Large intestine (tissue), 3 donors: ENCODE data around the gene MYCL. TPM values are rescaled to one million over a fixed set of nuclear protein-coding genes. Genes with fewer than 3 reads are reported as not detected.
A peak's percentile ranks its signal among the peaks of the same experiment; 100 is the strongest.

ENCODE experiments used
- DNase-seq, 2 donors: peaks; one replicate each; pipeline versions ENCODE4 v3.0.0 to v3.0.0-alpha.2; 2013
- H3K27ac ChIP-seq: one replicate; pipeline ENCODE4 v1.5.1; 2013; ENCODE audit warnings: low read length
- H3K27me3 ChIP-seq: 2 replicates; pipeline ENCODE4 v1.6.1; 2013; ENCODE audit warnings: low read length; ENCODE audit not compliant: control insufficient read depth, insufficient read depth
- H3K36me3 ChIP-seq: 2 replicates; pipeline ENCODE4 v1.6.1; 2013; ENCODE audit warnings: low read length; ENCODE audit not compliant: control insufficient read depth, insufficient read depth
- H3K4me1 ChIP-seq: one replicate; pipeline ENCODE4 v1.6.1; 2013; ENCODE audit warnings: low read length; ENCODE audit not compliant: control insufficient read depth, insufficient read depth
- H3K4me3 ChIP-seq: one replicate; pipeline ENCODE4 v1.5.1; 2013; ENCODE audit warnings: low read length
- H3K9me3 ChIP-seq: one replicate; pipeline ENCODE4 v1.6.1; 2013; ENCODE audit warnings: mild to moderate bottlenecking, low read depth, low read length, moderate library complexity; ENCODE audit not compliant: control insufficient read depth
- WGBS: methylation state at CpG from one replicate; pipeline ENCODE4 v1.1.5; 2013; ENCODE audit warnings: low lambda C conversion rate; ENCODE audit not compliant: insufficient coverage; 5-methylcytosine and 5-hydroxymethylcytosine counted together
- polyA plus RNA-seq: library from polyadenylated mRNA; unstranded; fragments of 120-200 nt; gene quantifications from one replicate; pipeline ENCODE4 v1.2.1, GENCODE V29; 2013

MYCL gene
- polyA plus RNA-seq, 1 donor, result 8.5 TPM

DNA sequence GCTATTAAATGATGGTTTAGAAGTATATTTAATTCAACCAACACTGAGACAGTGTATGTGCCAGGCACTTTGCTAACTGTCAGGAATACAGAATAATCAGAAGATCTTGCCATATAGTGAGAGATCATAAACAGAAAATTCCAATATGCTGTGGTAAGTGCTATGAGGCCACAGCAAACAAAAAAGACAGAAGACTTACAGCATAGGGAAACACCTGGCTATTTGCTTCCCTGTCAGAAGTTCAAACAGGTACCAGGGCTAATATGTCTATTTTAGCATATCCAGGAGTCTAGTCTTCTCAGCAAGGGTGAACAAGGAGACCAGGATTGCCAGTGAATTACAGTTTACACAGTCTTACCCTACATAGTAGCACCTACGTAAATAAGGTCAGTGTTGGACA lies 48.8 kb downstream of the MYCL start:
- WGBS, result 40% methylated on average over 1 of the region's 1 CpG
- Histone ChIP-seq H3K36me3 (peaks cover 10% of the 10 kb centered on the region), H3K4me3 (no peak overlapping the region), H3K9me3 (no peaks in the 10 kb centered on the region), H3K27ac (peak overlapping the region; percentile 10), H3K27me3 (no peaks in the 10 kb centered on the region), H3K4me1 (peaks cover 10% of the 10 kb centered on the region)
- DNase-seq, result no peak

DNA sequence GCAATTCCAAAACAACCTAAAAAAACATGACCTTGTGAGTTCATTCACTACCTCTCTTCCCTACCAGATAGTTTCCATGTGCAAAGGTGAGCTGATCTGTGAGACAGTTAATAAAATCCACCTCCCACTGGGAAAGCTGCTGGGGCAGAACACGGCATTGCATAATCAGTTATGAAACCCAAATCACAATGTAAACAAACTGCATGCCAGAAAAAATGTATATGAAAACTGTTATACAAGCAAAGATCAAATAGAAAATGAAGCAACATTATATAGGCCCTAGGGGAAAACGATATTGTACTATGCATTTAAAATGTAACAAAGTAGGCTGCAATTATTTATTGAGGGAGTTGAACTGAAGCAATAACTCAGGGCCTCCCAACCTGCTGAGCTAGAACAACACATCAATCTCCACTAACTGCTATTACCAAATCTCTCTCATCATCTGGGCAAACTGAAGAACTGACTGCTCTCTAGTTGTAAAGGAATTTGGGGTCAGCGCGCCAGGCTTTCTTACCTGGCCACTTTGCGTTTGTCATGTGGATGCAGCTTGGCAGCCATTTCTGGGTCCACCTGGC lies 49.4 kb downstream of the MYCL start:
- Histone ChIP-seq H3K27me3 (no peaks in the 10 kb centered on the region), H3K9me3 (no peaks in the 10 kb centered on the region), H3K27ac (peak overlapping the region; percentile 10), H3K36me3 (peaks cover 15% of the 10 kb centered on the region), H3K4me3 (no peak overlapping the region), H3K4me1 (peaks cover 10% of the 10 kb centered on the region)
- 10% methylated on average over 1 of the region's 5 CpGs for WGBS
- peak; percentile 23 to 58 for DNase-seq

DNA sequence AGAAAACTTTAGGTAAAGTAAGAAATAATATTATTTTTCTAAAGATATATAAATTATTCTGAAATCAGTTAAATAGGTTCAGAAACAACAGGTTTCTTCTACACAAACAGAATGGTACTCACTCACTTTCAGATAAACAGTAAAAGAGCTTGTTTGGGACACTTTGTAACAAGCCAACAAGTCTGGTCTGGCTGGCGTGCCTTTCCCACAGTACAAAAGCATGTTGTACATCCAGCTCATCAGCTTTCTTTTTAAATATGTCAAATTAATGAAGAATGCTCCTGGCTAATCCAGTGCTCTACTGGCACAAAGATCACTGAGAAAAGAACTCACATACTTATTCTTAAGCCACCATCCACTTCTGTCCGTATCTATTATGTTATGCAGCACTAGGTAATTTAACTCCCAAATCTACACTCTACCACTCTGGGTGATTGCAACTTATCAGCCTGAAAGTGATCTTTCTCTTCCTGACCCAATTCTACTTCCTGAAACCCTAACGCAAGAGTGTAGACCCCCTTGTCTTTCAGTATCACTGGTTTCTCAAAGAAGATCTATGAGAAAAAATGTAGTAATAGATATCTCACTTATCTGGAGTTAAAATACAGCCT lies 51.0 kb downstream of the MYCL start:
- Histone ChIP-seq H3K4me1 (peaks cover 16% of the 10 kb centered on the region), H3K27me3 (no peaks in the 10 kb centered on the region), H3K36me3 (peaks cover 17% of the 10 kb centered on the region), H3K4me3 (no peak overlapping the region), H3K9me3 (no peaks in the 10 kb centered on the region), H3K27ac (no peak overlapping the region)
- no CpG with 5 or more reads among the region's 3 CpGs for WGBS
- DNase-seq, result no peak

DNA sequence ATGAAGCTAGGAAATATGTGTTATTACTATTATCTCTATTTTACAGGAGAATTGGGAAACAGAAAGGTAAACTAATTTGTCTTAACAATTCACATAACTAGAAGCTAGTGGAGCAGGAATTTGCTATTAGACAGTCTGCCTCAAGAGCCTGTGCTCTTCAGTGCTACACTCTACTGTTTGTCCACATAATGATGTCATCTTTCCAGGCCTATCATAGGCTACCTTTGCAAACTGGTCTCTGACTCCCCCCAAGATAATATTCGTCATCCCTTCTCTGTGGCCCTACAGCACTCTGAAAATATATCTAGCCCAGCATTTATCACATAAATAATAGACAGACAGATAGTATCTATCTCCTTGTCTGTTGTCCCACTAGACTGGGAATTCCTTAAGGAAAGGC lies 52.5 kb downstream of the MYCL start:
- Histone ChIP-seq H3K27me3 (no peaks in the 10 kb centered on the region), H3K36me3 (peaks cover 22% of the 10 kb centered on the region), H3K9me3 (no peaks in the 10 kb centered on the region), H3K4me1 (peaks cover 22% of the 10 kb centered on the region), H3K27ac (no peak overlapping the region), H3K4me3 (no peak overlapping the region)
- DNase-seq, result no peak
- WGBS, result no CpG with 5 or more reads among the region's 1 CpG

DNA sequence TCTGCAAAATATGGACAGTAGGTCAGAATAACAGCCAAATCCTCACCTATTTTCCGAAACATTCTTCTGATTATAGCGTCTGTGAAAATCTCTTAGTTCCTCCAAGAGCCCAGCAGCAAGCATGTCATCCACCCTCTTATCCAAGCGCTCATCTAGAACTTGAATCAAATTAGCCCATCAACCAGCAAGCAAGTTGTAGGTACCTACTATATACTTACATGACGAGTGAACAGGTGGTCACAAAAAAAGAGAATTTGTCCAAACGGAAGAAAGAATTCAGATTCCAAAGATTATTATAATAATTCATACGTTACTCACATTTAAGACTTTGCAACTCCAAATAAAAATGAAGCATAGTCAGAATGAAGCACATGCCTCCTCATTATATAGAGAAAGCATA lies 53.8 kb downstream of the MYCL start:
- Histone ChIP-seq H3K27ac (no peak overlapping the region), H3K36me3 (peaks cover 32% of the 10 kb centered on the region), H3K27me3 (no peaks in the 10 kb centered on the region), H3K4me1 (peaks cover 21% of the 10 kb centered on the region), H3K9me3 (no peaks in the 10 kb centered on the region), H3K4me3 (no peak overlapping the region)
- 100% methylated on average over 3 of the region's 6 CpGs for WGBS
- no peak for DNase-seq

DNA sequence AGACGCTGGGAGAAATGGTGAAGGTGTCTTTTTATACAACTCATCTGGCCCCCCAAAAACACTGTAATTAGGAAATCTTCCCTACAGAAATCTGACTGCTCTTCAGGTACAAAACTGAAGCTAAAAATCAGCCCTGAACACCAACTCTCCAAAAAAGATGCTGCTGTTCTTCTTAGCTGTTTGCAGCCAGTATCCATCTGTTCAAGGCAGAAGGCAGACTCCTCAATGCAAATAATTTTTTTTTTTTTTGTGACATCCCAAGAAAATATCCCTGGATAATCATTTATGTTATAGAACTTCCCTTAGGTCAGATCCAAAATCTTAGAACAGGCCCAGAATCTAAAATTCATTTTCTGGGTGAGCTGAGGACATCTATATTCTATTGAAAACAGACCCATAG lies 54.9 kb downstream of the MYCL start:
- Histone ChIP-seq H3K27ac (no peak overlapping the region), H3K9me3 (no peaks in the 10 kb centered on the region), H3K4me1 (peaks cover 15% of the 10 kb centered on the region), H3K36me3 (peaks cover 42% of the 10 kb centered on the region), H3K4me3 (no peak overlapping the region), H3K27me3 (no peaks in the 10 kb centered on the region)
- no CpG with 5 or more reads among the region's 1 CpG for WGBS
- DNase-seq, result no peak

DNA sequence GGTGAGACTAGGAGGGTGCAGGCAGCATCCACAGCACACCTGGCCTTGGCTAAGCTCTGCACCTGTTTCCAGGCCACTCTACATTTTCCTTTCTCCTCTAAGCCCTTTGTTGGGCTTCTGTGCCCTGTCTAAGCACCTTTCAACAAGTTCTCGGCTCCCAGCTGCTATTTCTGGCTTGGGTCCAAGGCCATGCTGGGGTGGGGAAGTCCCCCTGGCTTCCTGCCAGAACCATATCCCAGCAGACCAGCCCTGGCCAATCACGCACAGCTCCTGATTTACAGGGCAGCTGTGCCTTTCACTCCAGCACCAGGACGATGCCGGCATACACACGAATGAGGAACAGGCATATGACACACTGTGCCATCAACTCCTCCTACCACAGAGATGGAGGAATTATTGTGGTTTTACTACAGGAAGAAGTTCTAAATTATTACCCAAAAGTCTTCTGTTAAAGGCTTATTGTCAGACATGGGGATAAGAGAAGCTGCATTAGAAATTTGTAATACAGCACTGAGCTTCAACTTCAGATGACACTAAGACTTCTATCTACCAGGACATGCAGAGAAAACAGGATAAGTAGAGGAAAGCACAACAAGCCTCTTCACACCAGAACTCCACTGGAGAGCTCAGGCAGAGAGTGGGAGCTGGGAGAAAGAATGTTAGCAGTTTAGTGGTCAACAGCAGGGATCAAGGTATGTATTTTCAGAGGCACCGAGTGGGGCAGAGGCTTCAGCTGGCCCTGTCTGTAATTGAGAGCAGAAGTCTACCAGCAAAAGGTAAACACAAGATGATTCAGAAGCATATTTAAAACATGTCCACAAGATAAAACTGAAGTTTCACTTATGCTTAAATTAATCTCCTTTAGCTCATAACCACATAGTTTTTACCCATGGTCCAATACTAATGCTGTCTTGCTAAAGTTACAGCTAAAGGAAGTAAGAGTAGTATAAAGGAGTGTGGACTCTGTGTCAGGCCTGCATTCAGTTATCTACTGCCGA lies 55.8 kb downstream of the MYCL start:
- WGBS, result no CpG with 5 or more reads among the region's 7 CpGs
- no peak overlapping the region for H3K4me3 ChIP-seq
- peak; percentile 87 to 94 for DNase-seq
- peak overlapping the region; percentile 48 for H3K27ac ChIP-seq
- H3K36me3 ChIP-seq, result peaks cover 50% of the 10 kb centered on the region
- no peaks in the 10 kb centered on the region for H3K9me3 ChIP-seq
- H3K4me1 ChIP-seq, result peaks cover 12% of the 10 kb centered on the region
- H3K27me3 ChIP-seq, result no peaks in the 10 kb centered on the region

Other genes starting within 250 kb of the MYCL start
- 0.21 TPM for gene NT5C1A, start 229.8 kb downstream of the MYCL start, polyA plus RNA-seq
- gene HPCAL4, start 210.5 kb downstream of the MYCL start, polyA plus RNA-seq, result 2.5 TPM
- 73.0 TPM for gene PPIE, start 163.0 kb downstream of the MYCL start, polyA plus RNA-seq
- 2.4 TPM for gene OXCT2, start 130.6 kb downstream of the MYCL start, polyA plus RNA-seq
- 8.1 TPM for gene BMP8B, start 113.1 kb downstream of the MYCL start, polyA plus RNA-seq
- gene TRIT1, start 18.4 kb downstream of the MYCL start, polyA plus RNA-seq, result 24.0 TPM
- gene MFSD2A, start 53.2 kb upstream of the MYCL start, polyA plus RNA-seq, result 27.1 TPM
- gene CAP1, start 138.8 kb upstream of the MYCL start, polyA plus RNA-seq, result 198 TPM
- gene PPT1, start 195.3 kb upstream of the MYCL start, polyA plus RNA-seq, result 66.3 TPM